Body of pancreas (tissue), 4 donors: ENCODE measurements around the gene SLC10A3.

ENCODE experiments used
- CTCF ChIP-seq, 7 experiments: fragments of 450-650 bp in 4 of 7; fragments of 200-600 bp in 3 of 7; sonication (generic) in 3 of 7; IDR thresholded peaks; one replicate each; pipeline ENCODE4 v1.5.1; 2016 to 2019; ENCODE audit warnings: antibody characterized with exemption in 7 of 7
- POLR2A ChIP-seq, 3 donors: fragments of 450-650 bp; IDR thresholded peaks; one replicate each; pipeline ENCODE4 v1.6.1; 2016; ENCODE audit warnings: antibody characterized with exemption in 3 of 3, mild to moderate bottlenecking in 2 of 3

GRCh38 chrX:154532690-154533089 is 42.3 kb upstream of the SLC10A3 start:
- no peak for TF ChIP-seq CTCF (IDR thresholded peaks at IDR 0.05)
- no peak for TF ChIP-seq POLR2A (IDR thresholded peaks at IDR 0.05)
